ENCODE results near the gene DDX52. TPM values are rescaled to one million over a fixed set of nuclear protein-coding genes. Genes with fewer than 3 reads are reported as not detected.
A peak's percentile ranks its signal among the peaks of the same experiment; 100 is the strongest.

The DDX52 gene
- total and polyA plus RNA-seq, 2 of the 13 experiments (the other 11 are each of a cell fraction or from before 2014, with no cell fraction given): 8.9 to 36.1 TPM

GRCh38 chr17:37643118-37643766 lies at the start of gene DDX52 (continued):
- TF ChIP-seq FOXO1 (CRISPR knock-in tag; IDR thresholded peaks at IDR 0.05) (no peak), DBP (CRISPR knock-in tag; IDR thresholded peaks at IDR 0.05; ENCODE audit: not compliant biosample characterization) (no peak), MIXL1 (CRISPR knock-in tag; IDR thresholded peaks at IDR 0.05) (peak; percentile 70; the same call in 1 of the 2 replicates), THAP9 (CRISPR knock-in tag; IDR thresholded peaks at IDR 0.05; ENCODE audit: borderline replicate concordance) (peak; percentile 26; the same call in 1 of the 2 replicates), NR2F1 (CRISPR knock-in tag; IDR thresholded peaks at IDR 0.05) (no peak), TAF1 (CRISPR knock-in tag; IDR thresholded peaks at IDR 0.05) (peak; percentile 74), KDM5B (CRISPR knock-in tag; IDR thresholded peaks at IDR 0.05; ENCODE audit: borderline replicate concordance) (peak; percentile 85), HOMEZ (CRISPR knock-in tag; IDR thresholded peaks at IDR 0.05; ENCODE audit: low read depth) (peak; percentile 32), SIX4 (CRISPR knock-in tag; IDR thresholded peaks at IDR 0.05) (no peak), GPN1 (CRISPR knock-in tag; IDR thresholded peaks at IDR 0.05; ENCODE audit: borderline replicate concordance) (no peak), TBL1XR1 (IDR thresholded peaks at IDR 0.05; ENCODE audit: borderline replicate concordance, low read length, partially characterized antibody) (no peak), ARHGAP35 (CRISPR knock-in tag; IDR thresholded peaks at IDR 0.05; ENCODE audit: borderline replicate concordance) (peak; percentile 71; the same call in 1 of the 2 replicates), SALL1 (CRISPR knock-in tag; IDR thresholded peaks at IDR 0.05) (peak; percentile 57; the same call in 1 of the 2 replicates), MEF2D (CRISPR knock-in tag; IDR thresholded peaks at IDR 0.05) (peak; percentile 67; the same call in 1 of the 2 replicates), KAT8 (CRISPR knock-in tag; IDR thresholded peaks at IDR 0.05) (peak; percentile 76), ZNF589 (CRISPR knock-in tag; conservative IDR thresholded peaks at IDR 0.05) (no peak), SRSF9 (IDR thresholded peaks at IDR 0.05; ENCODE audit: borderline replicate concordance, insufficient read depth, low read depth, low read length, poor library complexity, severe bottlenecking) (no peak), RFXAP (CRISPR knock-in tag; IDR thresholded peaks at IDR 0.05; ENCODE audit: borderline replicate concordance) (peak; percentile 32; the same call in 1 of the 2 replicates), HINFP (CRISPR knock-in tag; IDR thresholded peaks at IDR 0.05; ENCODE audit: low read depth) (no peak), RBM22 (optimal IDR thresholded peaks at IDR 0.05; ENCODE audit: low read length) (no peak), ZNF232 (CRISPR knock-in tag; IDR thresholded peaks at IDR 0.05; ENCODE audit: borderline replicate concordance) (peak; percentile 78)

All from HepG2 (cell line).